ENCODE measurements around the gene DMRTB1. TPM values are rescaled to one million over a fixed set of nuclear protein-coding genes. Genes with fewer than 3 reads are reported as not detected.
A peak's percentile ranks its signal among the peaks of the same experiment; 100 is the strongest.

Gene DMRTB1
- total RNA-seq, 1 experiment from 2014 or later: not detected

- Histone ChIP-seq H3K36me3 (ENCODE audit: control insufficient read depth in 1 of 2, insufficient read depth in 2 of 2, low read length in 2 of 2) (no peaks in the 10 kb centered on the region), H3K27me3 (ENCODE audit: insufficient read depth, low read length) (no peaks in the 10 kb centered on the region), H3K9ac (ENCODE audit: low read length) (no peak overlapping the region), H3K4me2 (ENCODE audit: low read length) (peak overlapping the region; percentile 72), H3K79me2 (ENCODE audit: insufficient read depth, low read length) (no peaks in the 10 kb centered on the region), H3K4me3 (replicated peaks in 1 of 2; ENCODE audit: low read depth in 1 of 2, low read length in 2 of 2) (peak overlapping the region in 1 of 2 experiments; percentile 20; a peak in 2 of 4 replicates), H3K4me1 (ENCODE audit: control insufficient read depth in 1 of 2, insufficient read depth in 2 of 2, low read length in 2 of 2) (peaks cover 0 to 5% of the 10 kb centered on the region in 2 experiments; a peak in 1 of 4 replicates), H3K9me3 (ENCODE audit: control insufficient read depth in 1 of 2, insufficient read depth in 1 of 2, low read depth in 1 of 2, low read length in 2 of 2) (no peaks in the 10 kb centered on the region), H3K27ac (ENCODE audit: low read depth, low read length) (no peak overlapping the region), H3K9me2 (ENCODE audit: insufficient read depth) (no peaks in the 10 kb centered on the region), H2AFZ (ENCODE audit: low read depth, low read length, poor library complexity, severe bottlenecking) (peak overlapping the region; percentile 78), H4K20me1 (ENCODE audit: insufficient read depth) (no peaks in the 10 kb centered on the region)
- POLR2A ChIA-PET: no interaction called here
- DNase-seq (ENCODE audit: low read depth, low spot score): peak; percentile 60
- ATAC-seq: peak; percentile 97
- CTCF ChIA-PET: interaction anchor here (0.6 to 3.0 kb wide), 17 partner anchors 9 to 474 kb away, joined by 3 to 31 read pairs (median 4); no protein-coding TSS in a partner anchor
- TF ChIP-seq CTCF (IDR thresholded peaks at IDR 0.05 in 2 of 3, conservative IDR thresholded peaks at IDR 0.05 in 1 of 3; ENCODE audit: borderline replicate concordance in 1 of 3, insufficient read depth in 1 of 3, low read depth in 2 of 3, low read length in 2 of 3) (peak; percentile 92 to 95 (median 94)), YY1 (IDR thresholded peaks at IDR 0.05; ENCODE audit: extremely low read depth, insufficient replicate concordance, low read depth, low read length) (peak; percentile 34), RAD21 (IDR thresholded peaks at IDR 0.05; ENCODE audit: low read depth) (peak; percentile 96), ZFX (IDR thresholded peaks at IDR 0.05) (no peak)
- RAD21 ChIA-PET (ENCODE audit: low non-redundant PET in 1 of 2, low total read pairs in 2 of 2, uncharacterized antibody in 2 of 2, unreplicated experiment in 2 of 2): interaction anchor here in 1 of 2 experiments (2.6 kb wide), 1 partner anchor 197 kb away, joined by 12 read pairs; no protein-coding TSS in a partner anchor
- intact Hi-C loops (cut with micrococcal nuclease): loop anchor here (1.0 to 10.0 kb wide), 6 partner anchors 197 to 469 kb away; no protein-coding TSS in a partner anchor
- no TSS peak for BruUV-seq (replicated peaks)
Measured at GRCh38 chr1:53485478-53486394, 26.5 kb downstream of the DMRTB1 start.
